COLO829 (cell line): ENCODE measurements around the gene STXBP2.

Source experiments
- DNase-seq: peaks from one replicate; pipeline ENCODE4 v3.0.0; 2012; ENCODE audit warnings: low spot score

STXBP2 gene

DNA sequence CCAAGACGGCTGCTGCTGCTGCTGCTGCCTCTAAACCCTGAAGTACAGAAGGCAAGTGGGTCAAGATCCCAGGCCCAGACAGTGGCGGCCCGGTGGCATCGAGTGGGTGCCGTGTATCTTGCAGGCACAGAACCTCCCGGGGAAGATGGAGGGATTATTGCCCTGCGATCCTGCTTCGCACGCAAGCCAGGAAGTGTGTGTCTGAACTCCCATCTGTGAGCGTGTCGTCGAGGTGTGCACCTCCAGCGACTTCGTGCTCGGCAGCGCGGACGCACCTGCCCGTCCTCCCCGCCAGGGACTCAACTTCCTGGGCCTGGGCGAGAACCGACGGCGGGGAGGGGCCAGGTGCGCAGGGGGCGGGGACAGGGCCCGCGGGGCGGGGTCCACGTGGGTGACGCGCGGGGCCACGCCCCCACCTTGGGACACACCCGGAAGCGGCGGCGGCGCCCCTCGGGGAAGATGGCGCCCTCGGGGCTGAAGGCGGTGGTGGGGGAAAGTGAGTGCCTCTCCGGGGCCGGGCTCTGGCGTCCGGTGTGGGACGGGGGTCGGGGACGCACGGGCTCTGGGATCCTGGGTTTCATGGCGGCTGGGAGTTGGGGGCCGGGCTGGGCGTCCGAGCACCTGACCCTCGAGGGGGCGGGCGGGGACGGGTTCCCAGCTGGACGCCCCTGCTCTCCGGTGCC is at the start of gene STXBP2:
TSS of gene STXBP2 (plus strand) at position 420 of the 683 bp plus-strand sequence. CDS start at position 460, 40 bp downstream.
- peak; percentile 70 for DNase-seq

DNA sequence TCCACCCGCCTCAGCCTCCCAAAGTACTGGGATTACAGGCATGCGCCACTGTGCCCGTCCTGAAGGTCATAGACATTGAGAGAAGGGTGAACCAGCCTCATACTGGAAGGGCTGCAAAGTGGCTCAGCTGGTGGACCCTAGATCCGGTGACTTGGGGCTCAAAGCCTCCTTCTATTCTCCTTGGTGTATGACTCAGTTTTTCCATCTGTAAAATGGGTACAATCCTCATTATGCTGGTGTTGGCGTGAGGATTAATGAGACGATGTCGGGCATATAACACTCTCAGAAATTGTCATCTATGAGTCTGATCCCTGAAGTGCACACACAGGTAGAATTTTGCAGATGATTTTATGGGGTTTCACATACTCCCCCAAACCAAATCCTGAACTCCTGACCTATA is 47.1 kb upstream of the STXBP2 start:
- DNase-seq, result no peak

DNA sequence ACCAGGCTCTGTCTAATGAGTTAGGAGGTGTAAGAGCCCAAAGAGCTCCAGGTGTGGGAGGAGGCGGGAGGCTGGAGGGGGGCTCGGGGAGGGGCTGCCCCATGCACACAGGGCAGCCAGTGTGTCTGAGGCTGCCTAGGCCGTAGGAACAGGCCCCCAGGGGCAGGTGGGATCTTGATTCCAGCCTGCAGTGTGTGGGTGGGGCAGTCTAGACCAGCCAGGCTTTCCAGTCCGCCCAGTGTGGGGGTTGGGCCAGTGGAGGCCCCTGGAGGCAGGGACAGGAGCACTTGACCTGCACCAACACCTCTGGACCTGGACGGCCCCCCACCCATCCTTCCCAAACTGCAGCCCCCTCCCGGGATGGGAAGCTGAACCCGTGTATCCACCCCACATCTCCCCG is 46.7 kb upstream of the STXBP2 start:
- DNase-seq, result no peak

DNA sequence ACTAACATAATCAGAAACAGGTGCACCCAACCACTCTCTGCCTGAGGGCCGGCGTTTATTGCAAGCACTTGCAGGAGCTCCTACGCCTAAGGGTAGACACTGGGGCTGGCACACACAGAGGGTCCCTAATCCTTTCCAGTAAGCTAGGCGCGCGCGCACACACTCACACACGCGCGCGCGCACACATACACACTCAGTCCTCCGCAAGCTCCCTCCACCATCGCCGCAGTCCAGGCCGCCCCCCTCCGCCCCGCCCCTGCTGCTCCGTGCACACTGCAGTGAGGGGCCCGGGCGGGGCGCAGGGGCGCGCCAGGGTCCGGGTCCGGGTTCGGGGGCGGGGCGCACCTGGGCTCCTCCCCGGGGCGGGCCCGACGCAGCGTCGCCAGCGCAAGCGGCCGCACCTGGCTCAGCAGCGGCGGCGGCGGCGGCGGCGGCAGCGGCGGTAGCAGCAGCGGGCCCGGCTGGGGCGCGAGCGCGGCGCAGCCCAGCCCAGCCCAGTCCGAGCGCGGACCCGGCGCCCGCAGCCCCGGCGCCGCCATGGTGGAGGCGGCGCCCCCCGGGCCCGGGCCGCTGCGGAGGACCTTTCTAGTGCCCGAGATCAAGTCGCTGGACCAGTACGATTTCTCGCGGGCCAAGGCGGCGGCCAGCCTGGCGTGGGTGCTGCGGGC is 41.3 kb upstream of the STXBP2 start, which contains the start of gene CAMSAP3:
TSS of gene CAMSAP3 (plus strand) at position 398 of the 668 bp plus-strand sequence. CDS start at position 538, 140 bp downstream.
- no peak for DNase-seq

DNA sequence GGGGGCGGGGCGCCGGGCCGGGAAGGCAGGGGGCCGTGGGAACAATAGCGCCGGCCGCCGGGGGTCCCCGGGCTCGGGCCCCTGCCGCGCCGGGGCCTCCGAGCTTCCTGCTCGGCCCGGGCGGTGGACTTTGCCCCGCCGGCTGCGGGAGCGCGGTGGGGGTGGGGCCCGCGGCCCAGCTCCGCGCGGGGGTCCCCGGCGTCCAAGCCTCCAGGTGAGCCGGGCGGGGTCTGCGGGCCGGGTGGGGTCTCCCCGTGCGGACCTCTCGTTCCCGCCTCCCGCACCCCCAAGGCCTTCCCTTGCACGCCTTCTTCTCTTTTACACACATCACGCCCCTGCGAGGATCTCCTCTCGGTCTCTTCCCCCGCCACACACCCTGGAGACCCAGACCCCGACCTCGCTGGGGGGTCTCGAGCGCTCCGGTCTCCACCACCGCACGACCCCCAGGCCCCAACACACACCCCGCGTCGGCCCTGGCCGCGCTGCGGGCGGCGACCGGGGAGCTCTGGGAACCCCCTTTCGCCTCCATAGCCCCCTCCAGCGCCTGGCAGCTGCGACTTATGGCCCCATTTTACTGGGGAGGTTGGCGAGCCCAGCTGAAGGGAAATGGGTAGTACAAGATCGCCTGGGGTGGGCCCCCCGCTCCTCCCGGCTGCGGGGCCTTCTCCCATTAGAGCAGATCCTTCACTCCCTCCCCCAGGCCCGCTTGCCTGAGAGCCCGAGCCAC is 40.5 kb upstream of the STXBP2 start:
- no peak for DNase-seq

DNA sequence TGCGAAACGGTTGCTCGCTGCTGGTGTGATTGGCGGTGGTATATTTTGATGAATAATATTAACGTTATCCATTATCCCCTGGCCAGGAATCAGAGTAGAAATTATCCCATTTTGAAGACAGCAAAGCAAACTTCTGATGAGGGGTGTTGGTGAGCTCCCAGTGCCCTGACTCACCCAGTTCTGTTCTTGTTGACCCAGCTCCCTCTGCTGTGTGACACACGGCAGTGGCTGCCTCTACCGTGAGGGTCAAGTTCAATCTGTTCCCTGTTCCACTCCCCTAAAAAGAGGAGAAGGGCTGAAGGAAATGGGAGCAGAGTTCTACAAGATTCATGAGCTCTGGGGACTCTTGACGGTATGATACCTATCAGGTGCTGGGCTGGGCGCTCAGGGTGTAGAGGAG is 39.2 kb upstream of the STXBP2 start:
- no peak for DNase-seq

DNA sequence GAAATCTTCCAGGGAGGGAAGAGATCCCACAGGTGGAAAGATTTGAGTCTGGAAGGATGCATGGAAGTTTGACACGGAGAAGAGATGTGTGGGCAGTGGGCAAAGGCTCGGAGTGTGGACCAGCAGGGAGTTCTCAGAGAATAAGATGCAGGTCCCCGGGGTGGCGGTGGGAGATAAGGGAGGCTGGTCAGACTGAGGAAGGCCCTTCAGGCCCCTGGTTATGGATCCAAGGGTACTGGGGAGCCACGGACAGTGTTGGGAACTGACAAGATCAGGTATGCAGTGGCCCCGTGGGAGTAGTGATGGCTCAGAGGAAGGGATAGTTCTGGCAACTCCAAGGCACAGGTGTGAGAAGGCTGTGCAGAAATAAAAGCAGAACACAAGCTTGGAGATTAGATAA is 38.7 kb upstream of the STXBP2 start:
- no peak for DNase-seq

DNA sequence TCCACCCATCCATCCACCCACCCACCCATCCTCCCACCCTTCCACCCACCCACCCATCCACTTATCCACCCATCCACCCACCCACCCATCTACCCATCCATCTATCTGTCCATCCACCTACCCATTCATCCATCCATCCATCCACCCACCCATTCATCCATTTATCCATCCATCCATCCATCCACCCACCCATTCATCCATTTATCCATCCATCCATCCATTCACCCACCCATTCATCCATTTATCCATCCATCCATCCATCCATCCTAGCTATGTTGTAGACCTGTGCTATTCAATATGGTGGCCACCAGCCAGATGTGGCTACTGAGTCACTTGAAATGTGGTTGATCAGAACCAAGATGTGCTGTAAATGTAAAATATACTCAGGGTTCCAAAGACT is 36.2 kb upstream of the STXBP2 start:
- no peak for DNase-seq

DNA sequence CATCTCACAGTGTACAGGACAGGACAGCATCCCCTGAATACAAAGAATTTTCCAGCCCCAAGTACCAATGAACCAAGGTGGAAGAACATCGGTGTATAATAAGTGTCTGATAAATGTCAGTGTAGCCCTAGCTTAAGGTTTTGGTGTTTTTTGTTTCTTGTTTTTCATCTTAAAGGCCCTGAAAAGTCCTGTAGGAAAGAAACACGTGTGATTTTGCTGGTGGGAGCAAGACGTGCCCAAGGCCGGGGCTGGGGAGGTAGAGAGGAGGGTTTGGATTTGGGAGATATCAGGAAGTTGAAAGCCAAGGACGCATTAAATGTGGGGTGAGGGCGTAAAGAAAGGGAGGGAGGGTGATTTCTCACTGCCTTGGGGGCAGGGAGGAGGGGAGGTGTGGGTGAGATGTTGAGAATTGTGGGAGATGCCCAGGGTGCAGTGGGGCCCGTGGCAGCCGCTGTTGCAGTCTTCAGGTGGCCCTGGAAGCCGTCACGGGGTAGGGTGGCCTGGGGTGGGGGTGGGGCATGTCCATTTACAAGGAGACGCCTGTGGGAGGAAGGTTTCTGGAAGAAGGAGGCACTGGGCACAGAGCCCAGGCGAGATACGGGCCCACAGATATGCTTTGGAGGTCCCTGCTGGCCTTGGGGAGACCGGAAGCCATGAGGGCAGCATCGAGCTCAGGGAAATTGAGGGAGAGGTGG is 34.5 kb upstream of the STXBP2 start:
- DNase-seq, result no peak

DNA sequence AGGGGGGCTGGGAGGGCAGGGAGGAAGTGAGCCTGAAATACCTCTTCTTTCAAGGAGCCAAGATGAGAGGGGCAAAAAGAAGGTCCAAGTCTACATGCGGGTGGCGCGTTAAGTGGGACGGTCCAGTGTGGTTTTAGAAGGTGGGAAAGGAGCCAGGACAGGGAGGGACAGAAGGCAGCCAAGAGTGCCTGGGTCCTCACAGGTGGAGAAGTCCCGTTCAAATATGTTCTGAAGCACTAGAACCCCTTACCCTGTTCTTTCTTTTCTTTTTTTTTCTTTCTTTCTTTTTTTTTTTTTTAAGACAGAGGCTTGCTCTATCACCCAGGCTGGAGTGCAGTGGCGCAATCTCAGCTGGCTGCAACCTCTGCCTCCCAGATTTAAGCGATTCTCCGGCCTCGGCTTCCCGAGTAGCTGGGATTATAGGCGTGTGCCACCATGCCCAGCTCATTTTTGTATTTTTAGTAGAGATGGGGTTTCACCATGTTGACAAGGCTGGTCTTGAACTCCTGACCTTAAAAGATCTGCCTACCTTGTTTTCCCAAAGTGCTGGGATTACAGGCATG is 33.9 kb upstream of the STXBP2 start:
- DNase-seq, result no peak

DNA sequence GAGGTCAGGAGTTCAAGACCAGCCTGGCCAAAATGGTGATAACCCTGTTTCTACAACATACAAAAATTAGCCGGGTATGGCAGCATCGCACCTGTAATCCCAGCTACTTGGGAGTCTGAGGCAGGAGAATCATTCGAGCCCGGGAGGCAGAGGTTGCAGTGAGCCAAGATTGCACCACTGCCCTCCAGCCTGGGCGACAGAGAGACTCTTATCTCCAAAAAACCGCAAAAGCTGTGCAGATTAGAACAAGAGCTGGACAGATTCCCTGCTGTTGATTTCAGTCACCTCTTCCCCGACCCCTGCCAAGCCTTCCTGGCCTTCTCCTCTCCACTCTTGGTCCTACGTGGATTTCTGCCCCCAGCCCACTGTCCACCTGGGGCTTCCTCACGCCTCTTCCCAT is 33.0 kb upstream of the STXBP2 start:
- DNase-seq, result no peak

DNA sequence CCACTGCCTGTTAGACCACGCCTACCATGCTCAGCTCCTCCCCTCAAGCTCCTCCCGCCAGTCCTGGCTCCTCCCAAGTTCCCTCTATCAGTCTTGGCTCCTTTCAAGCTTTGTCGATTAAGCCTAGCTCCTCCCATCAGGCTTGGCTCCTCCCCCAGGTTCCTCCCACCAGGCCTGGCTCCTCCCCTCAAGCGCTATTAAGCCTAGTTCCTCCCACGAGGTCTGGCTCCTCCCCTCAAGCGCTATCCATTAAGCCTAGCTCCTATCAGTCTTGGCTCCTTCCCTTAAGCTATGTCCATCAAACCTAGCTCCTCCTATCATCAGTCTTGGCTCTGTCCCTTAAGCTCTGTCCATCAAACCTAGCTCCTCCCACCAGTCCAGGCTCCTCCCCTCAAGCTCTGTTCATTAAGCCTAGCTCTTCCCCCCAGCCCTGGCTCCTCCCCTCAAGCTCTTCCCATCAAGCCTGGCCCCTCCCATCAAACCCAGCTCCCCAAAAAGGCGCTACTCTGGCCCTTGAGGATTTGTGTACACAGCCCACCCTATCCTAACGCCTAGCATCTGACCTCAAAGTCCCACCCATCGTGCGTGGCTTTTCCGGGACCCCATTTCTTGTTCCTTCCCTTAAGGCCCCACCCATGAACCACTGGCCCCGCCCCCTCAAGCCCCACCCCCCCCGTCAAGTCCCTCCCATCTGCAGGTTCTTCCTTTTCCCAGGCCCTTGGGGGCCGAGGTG is 31.3 kb upstream of the STXBP2 start:
- DNase-seq, result peak; percentile 68

DNA sequence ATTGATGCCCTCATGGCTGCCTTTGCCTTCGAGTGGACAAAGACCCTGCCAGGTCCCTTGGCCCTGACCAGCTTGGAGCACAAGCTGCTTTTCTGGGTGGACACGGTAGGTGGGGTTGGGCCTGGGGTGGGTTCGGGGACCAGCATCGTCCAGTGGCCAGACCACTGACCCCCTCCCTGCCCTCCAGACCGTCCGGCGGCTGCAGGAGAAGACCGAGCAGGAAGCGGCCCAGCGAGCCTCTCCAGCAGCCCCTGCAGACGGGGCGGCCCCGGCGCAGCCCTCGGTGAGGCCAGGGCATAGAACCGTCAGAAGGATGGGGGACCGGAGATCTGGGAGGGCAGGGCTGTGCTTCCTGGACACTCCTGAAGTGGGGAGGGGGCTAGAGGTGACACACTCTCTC is 30.6 kb upstream of the STXBP2 start:
- DNase-seq, result no peak

DNA sequence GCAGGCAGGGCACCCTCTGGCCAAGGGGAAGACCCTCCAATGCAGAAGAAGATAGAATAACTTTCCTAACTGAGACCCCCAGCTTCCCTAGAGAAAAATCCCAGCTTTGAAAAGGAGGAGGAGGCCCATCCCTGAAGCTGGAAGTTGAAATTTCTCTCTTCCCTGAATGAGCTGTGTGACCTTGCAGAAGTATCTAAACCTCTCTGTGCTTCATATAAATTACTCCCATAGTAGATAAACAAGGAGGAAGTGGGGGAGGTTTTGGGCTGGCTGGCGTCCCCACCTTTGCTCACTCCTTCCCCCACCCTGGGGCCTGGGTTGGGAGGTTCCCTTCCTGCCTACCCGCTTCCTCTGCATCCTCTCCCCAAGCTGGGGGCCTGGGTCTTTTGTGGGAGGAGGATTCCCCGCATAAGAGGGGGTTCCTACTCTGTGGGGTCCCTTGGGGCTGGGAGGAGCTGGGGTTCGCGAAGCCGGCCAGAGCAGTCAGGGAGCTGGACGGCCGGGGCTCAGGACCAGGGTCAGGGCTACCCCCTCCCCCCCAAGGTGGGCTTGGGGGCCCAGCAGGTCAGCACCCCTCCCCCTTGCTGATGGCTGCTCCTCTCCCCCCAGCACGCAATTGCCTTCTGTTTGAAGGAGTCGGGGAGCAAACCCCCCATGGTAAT is 29.6 kb upstream of the STXBP2 start:
- DNase-seq, result no peak

DNA sequence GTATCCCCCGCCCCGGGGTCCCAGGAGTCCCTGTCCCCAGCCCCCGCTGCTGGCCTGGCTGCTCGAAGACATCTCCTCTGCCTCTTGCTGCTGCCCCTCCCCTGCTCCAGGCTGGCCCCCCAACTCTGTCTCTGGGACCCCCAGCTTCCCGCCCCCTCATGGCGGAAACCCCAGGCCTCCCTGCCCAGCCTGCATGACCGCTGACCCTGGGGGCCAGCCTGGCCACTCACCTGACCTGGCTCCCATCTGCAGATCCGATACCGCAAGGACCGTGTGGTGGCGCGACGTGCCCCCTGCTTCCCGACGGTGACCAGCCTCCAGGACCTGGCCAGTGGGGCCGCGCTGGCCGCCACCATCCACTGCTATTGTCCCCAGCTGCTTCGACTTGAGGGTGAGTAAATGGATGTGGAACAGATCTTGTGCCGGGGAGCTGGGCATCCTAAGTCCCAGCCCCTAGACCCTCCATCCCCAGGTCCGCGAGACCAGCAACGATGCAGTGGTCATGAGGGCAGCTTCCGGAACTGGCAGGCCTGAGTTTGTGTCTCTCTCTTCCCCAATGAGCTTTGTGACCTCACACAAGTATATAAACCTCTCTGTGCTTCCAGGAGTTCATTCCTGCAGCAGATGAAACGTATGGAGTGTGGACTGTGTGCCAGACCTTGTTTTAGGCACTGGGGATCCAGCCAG is 28.9 kb upstream of the STXBP2 start:
- DNase-seq, result no peak

DNA sequence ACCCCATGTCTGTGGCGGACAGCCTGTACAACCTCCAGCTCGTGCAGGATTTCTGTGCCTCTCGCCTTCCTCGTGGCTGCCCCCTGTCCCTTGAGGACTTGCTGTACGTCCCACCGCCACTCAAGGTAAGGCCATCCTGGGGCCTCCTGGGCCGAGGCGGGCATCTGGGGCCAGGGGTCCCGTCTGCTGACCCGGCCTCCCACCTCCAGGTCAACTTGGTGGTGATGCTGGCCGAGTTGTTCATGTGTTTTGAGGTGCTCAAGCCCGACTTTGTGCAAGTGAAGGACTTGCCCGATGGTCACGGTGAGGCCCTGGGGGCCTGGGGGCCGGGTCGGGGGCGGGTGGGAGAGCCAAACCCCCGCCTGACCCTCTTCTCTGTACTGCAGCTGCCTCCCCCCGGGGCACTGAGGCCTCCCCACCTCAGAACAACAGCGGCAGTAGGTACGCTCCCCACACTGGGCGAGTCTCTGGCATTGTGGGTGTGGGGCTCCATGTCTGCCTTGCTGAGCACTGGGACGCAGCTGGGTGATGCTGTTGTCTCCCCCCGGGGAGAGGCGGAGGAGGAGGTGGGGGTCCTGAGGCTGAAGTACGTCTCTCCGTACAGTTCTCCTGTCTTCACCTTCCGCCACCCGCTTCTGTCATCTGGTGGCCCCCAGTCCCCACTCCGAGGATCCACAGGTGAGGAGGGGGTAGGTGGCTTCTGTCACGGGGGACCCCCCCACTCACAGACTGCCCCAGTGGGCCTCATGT is 26.2 kb upstream of the STXBP2 start:
- no peak for DNase-seq

DNA sequence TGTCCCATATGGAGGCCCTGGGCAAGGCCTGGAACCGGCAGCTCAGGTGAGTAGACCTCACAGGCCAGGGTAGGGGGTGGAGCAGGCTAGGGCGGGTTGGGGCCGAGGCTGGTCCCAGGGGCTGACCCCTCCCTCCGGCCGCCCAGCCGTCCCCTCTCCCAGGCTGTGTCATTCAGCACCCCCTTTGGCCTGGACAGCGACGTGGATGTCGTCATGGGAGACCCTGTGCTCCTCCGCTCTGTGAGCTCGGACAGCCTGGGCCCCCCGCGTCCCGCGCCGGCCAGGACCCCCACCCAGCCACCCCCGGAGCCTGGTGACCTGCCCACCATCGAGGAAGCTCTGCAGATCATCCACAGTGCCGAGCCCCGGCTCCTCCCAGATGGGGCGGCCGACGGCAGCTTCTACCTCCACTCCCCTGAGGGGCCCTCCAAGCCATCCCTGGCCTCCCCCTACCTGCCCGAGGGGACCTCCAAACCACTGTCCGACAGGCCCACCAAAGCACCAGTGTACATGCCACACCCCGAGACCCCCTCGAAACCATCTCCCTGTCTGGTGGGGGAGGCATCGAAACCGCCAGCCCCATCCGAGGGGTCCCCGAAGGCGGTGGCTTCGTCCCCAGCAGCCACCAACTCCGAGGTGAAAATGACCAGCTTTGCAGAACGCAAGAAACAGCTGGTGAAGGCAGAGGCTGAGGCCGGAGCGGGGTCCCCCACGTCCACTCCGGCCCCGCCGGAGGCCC is 25.2 kb upstream of the STXBP2 start:
- no peak for DNase-seq

DNA sequence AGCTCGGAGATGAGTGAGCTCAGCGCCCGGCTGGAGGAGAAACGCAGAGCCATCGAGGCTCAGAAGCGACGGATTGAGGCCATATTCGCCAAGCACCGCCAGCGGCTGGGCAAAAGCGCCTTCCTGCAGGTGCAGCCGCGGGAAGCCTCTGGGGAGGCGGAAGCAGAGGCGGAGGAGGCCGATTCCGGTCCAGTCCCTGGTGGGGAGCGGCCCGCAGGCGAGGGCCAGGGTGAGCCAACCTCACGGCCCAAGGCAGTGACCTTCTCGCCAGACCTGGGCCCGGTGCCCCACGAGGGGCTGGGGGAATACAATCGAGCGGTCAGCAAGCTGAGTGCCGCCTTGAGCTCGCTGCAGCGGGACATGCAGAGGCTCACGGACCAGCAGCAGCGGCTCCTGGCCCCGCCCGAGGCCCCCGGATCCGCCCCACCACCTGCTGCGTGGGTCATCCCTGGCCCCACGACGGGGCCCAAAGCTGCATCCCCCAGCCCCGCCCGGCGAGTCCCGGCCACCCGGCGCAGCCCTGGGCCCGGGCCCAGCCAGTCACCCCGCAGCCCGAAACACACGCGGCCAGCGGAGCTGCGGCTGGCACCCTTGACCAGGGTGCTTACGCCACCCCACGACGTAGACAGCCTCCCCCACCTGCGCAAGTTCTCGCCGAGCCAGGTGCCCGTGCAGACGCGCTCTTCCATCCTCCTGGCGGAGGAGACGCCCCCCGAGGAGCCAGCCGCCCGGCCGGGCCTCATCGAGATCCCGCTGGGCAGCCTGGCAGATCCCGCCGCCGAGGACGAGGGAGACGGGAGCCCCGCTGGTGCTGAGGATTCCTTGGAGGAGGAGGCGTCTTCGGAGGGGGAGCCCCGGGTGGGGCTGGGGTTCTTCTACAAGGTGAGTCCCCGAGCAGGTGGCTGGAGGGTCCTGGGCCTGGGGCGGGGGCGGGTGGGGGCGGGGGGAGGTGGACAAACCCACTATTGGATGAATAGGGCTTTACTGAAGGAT is 24.3 kb upstream of the STXBP2 start:
- no peak for DNase-seq
